HEK293 (cell line): ENCODE results near the gene LIX1L.
A peak's percentile ranks its signal among the peaks of the same experiment; 100 is the strongest.
"Not testable (repeated sequence)": the region's sequence is repeated elsewhere in the genome, so short reads cannot be mapped to it uniquely, and the experiment has no call there.

ENCODE experiments used
- CTCF ChIA-PET: fragments of 350-600 bp; formaldehyde crosslinking; extraction: SDS; loops from one replicate; lab custom pipeline; 2021; ENCODE audit warnings: antibody characterized with exemption; lab: Yijun Ruan, JAX
- POLR2A ChIA-PET: fragments of 300-600 bp; formaldehyde crosslinking; extraction: SDS; loops from one replicate; lab custom pipeline; 2020; ENCODE audit warnings: antibody characterized with exemption, inconsistent platforms; lab: Yijun Ruan, JAX
- H3K27ac ChIP-seq: fragments of 200-500 bp; sonication (Bioruptor generic); 2 replicates; pipeline ENCODE4 v1.5.1; 2014; ENCODE audit warnings: low read depth, low read length, control low read depth, inconsistent platforms; ENCODE audit errors: extremely low read depth
- H3K36me3 ChIP-seq, 2 experiments: fragments of 200-500 bp in 1 of 2; sonication (Bioruptor generic) in 1 of 2; 1 replicate in 1 of 2; 2 replicates in 1 of 2; pipeline ENCODE4 v1.5.1; 2014 to 2017; ENCODE audit warnings: inconsistent platforms in 2 of 2, low read length in 2 of 2; ENCODE audit not compliant: control insufficient read depth in 2 of 2, insufficient read depth in 1 of 2
- H3K4me1 ChIP-seq: fragments of 200-500 bp; sonication (Bioruptor generic); 2 replicates; pipeline ENCODE4 v1.5.1; 2014; ENCODE audit warnings: mild to moderate bottlenecking, low read length, inconsistent platforms; ENCODE audit not compliant: control insufficient read depth, insufficient read depth
- H3K4me3 ChIP-seq: 2 replicates; pipeline ENCODE4 v1.5.1; 2011; ENCODE audit warnings: low read depth, mild to moderate bottlenecking, control low read depth, low read length, moderate library complexity
- H3K9me3 ChIP-seq: fragments of 200-500 bp; sonication (Bioruptor generic); 2 replicates; pipeline ENCODE4 v1.5.1; 2014; ENCODE audit warnings: low read depth, low read length, inconsistent platforms; ENCODE audit not compliant: control insufficient read depth, insufficient read depth
- AEBP2 ChIP-seq: fragments of 450-650 bp; formaldehyde crosslinking; IDR thresholded peaks from 2 replicates; pipeline ENCODE4 v1.5.1; 2016; ENCODE audit warnings: missing biosample characterization, missing genetic modification characterization, borderline replicate concordance
- BCL11B ChIP-seq: fragments of 450-650 bp; formaldehyde crosslinking; IDR thresholded peaks from 2 replicates; pipeline ENCODE4 v1.5.1; 2016; ENCODE audit warnings: low read depth, missing biosample characterization, missing genetic modification characterization
- OSR2 ChIP-seq: fragments of 450-650 bp; formaldehyde crosslinking; IDR thresholded peaks from 2 replicates; pipeline ENCODE4 v1.5.1; 2016; ENCODE audit warnings: missing biosample characterization, missing genetic modification characterization
- WT1 ChIP-seq: fragments of 450-650 bp; formaldehyde crosslinking; IDR thresholded peaks from 2 replicates; pipeline ENCODE4 v1.5.1; 2016; ENCODE audit warnings: missing biosample characterization, missing genetic modification characterization
- ZBTB17 ChIP-seq: fragments of 450-650 bp; formaldehyde crosslinking; IDR thresholded peaks from 2 replicates; pipeline ENCODE4 v1.5.1; 2016; ENCODE audit warnings: missing biosample characterization, missing genetic modification characterization
- ZBTB26 ChIP-seq: fragments of 450-650 bp; formaldehyde crosslinking; optimal IDR thresholded peaks from 2 replicates; pipeline ENCODE3; 2016; ENCODE audit warnings: missing biosample characterization, mild to moderate bottlenecking, missing genetic modification characterization
- ZBTB7A ChIP-seq: fragments of 450-650 bp; formaldehyde crosslinking; IDR thresholded peaks from 2 replicates; pipeline ENCODE4 v1.5.1; 2016; ENCODE audit warnings: low read depth, missing biosample characterization, missing genetic modification characterization
- ZNF16 ChIP-seq: fragments of 450-650 bp; formaldehyde crosslinking; IDR thresholded peaks from 2 replicates; pipeline ENCODE4 v1.5.1; 2016; ENCODE audit warnings: low read depth, missing biosample characterization, missing genetic modification characterization
- ZNF202 ChIP-seq: fragments of 450-650 bp; formaldehyde crosslinking; IDR thresholded peaks from 2 replicates; pipeline ENCODE4 v1.5.1; 2016; ENCODE audit warnings: missing biosample characterization, missing genetic modification characterization, borderline replicate concordance
- ZNF521 ChIP-seq: fragments of 450-650 bp; formaldehyde crosslinking; IDR thresholded peaks from 2 replicates; pipeline ENCODE4 v1.5.1; 2017; ENCODE audit warnings: missing biosample characterization, mild to moderate bottlenecking, missing genetic modification characterization
- ZNF561 ChIP-seq: fragments of 450-650 bp; IDR thresholded peaks from 2 replicates; pipeline ENCODE4 v1.5.1; 2018; ENCODE audit warnings: missing biosample characterization, missing genetic modification characterization, borderline replicate concordance
- TF ChIP-seq, protein P1 (sequence below): fragments of 450-650 bp; formaldehyde crosslinking; IDR thresholded peaks from 2 replicates; pipeline ENCODE4 v1.5.1; 2017; ENCODE audit warnings: missing biosample characterization, missing genetic modification characterization
- TF ChIP-seq, protein P2 (sequence below): fragments of 450-650 bp; formaldehyde crosslinking; IDR thresholded peaks from 2 replicates; pipeline ENCODE4 v1.5.1; 2017; ENCODE audit warnings: missing biosample characterization, missing genetic modification characterization

Gene LIX1L

DNA sequence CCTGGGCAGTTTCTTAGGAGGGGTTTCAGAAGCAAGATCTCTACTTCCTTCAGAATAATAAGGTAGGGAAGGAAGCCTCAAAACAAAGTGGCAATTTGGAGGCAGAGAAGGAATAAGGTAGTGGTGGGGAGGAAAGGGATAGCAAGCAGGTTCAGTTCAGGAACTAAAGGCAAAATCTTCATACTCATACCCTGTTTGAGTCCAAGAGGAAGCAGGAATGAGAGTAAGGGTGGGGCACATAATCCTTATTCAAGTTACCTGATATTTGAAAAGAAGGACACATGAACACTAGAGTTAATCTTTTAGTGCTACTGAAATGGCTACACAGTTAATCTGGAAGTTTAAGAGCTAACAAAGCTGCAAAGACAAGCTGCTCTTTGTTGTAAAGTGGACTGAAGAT is 22.1 kb downstream of the LIX1L start (continued):
- TF ChIP-seq ZBTB26 (tag by site-specific recombination) (no peak), BCL11B (tag by site-specific recombination) (no peak)
- TF ChIP-seq, all 188 proteins: peak for 0

GRCh38 chr1:145932522-145933009 is 25.3 kb downstream of the LIX1L start:
- POLR2A ChIA-PET: not testable (repeated sequence)

GRCh38 chr1:145927916-145928643 is 29.7 kb downstream of the LIX1L start:
- ChIA-PET POLR2A (interaction anchor here (0.6 to 2.2 kb wide), 22 partner anchors 8 to 108 kb away, joined by 3 to 51 read pairs (median 6); partner anchors contain the start of genes ANKRD34A, LIX1L, NUDT17 and PEX11B), CTCF (interaction anchor here (0.6 to 3.0 kb wide), 17 partner anchors 8 to 1130 kb away, joined by 3 to 18 read pairs (median 3); partner anchors contain the start of genes ITGA10, LIX1L and NUDT17)
- Histone ChIP-seq H3K27ac (peak overlapping the region; percentile 59), H3K36me3 (peaks cover 0 to 26% of the 10 kb centered on the region in 2 experiments; a peak in 2 of 3 replicates), H3K4me1 (no peaks in the 10 kb centered on the region), H3K4me3 (peak overlapping the region; percentile 83), H3K9me3 (no peaks in the 10 kb centered on the region)
- TF ChIP-seq OSR2 (tag by site-specific recombination): 0 out of 2 replicates have a peak, but pooled peaks have one; percentile 18
- TF ChIP-seq, protein P1, sequence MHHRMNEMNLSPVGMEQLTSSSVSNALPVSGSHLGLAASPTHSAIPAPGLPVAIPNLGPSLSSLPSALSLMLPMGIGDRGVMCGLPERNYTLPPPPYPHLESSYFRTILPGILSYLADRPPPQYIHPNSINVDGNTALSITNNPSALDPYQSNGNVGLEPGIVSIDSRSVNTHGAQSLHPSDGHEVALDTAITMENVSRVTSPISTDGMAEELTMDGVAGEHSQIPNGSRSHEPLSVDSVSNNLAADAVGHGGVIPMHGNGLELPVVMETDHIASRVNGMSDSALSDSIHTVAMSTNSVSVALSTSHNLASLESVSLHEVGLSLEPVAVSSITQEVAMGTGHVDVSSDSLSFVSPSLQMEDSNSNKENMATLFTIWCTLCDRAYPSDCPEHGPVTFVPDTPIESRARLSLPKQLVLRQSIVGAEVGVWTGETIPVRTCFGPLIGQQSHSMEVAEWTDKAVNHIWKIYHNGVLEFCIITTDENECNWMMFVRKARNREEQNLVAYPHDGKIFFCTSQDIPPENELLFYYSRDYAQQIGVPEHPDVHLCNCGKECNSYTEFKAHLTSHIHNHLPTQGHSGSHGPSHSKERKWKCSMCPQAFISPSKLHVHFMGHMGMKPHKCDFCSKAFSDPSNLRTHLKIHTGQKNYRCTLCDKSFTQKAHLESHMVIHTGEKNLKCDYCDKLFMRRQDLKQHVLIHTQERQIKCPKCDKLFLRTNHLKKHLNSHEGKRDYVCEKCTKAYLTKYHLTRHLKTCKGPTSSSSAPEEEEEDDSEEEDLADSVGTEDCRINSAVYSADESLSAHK (tag by site-specific recombination): no peak

More at GRCh38 chr1:145932522-145933009, 25.3 kb downstream of the LIX1L start:
- H3K4me3 ChIP-seq, CTCF ChIA-PET, H3K9me3 ChIP-seq, H3K4me1 ChIP-seq, H3K27ac ChIP-seq: not testable (repeated sequence)
- TF ChIP-seq OSR2 (tag by site-specific recombination) (0 out of 2 replicates have a peak, but pooled peaks have one; percentile 11), WT1 (tag by site-specific recombination) (peak; percentile 60)
- H3K36me3 ChIP-seq: peaks cover 0 to 22% of the 10 kb centered on the region in 2 experiments; a peak in 2 of 3 replicates

DNA sequence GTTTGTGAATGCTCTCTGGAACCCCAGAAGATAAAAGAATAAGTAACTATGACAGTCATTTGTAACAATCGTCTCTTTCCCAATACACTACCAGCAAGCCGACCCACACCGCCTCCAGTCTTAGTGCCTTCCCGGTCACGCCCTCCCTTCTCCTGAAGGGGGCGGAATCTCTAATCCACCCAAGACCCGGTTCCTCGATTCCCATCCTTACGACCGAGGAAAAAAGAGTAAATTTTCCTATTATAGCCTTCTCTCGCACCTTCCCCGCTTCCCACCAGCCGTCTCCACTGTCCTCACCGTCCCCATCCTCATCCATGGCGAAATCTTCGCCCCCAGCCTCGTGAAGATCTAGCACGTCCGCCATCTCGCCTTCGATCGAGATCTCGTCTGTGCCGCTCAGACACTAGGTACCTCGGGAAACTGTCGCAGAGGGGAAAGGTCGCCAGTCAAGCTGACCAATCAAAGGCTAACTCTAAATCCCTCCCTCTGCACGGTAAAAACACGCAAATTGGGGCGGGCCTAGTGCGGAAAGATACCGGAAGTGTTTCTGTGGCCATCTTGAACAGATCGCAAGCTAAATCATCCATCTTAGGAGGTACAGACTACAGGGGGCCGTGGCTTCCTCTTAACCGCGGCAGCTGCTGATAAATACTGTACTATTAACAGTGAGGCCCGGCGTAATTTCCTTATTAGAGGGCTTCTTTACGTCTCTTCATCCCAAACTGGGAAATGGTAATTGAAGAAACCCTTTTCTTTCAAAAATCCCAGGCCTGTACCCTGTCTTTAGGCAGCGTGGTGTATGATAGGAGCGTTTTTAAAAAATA is 30.5 kb downstream of the LIX1L start, which contains the start of gene RBM8A:
RBM8A (minus strand) TSS at position 422 of the 824 bp plus-strand sequence; CDS start at position 364, 58 bp downstream.
- ChIA-PET CTCF (interaction anchor here (0.6 to 3.0 kb wide), 19 partner anchors 9 to 1131 kb away, joined by 3 to 18 read pairs (median 3); partner anchors contain the start of genes ANKRD34A, ITGA10, LIX1L and NUDT17), POLR2A (interaction anchor here (0.6 to 2.2 kb wide), 20 partner anchors 8 to 109 kb away, joined by 3 to 51 read pairs (median 6); partner anchors contain the start of genes ANKRD34A, LIX1L, NUDT17 and PEX11B)
- peak within 1 kb of the TSS; percentile 59 for H3K27ac ChIP-seq
- no peaks in the 10 kb centered on the region for H3K4me1 ChIP-seq
- H3K36me3 ChIP-seq: peaks cover 0 to 30% of the 10 kb centered on the region in 2 experiments; a peak in 2 of 3 replicates
- H3K4me3 ChIP-seq: peak within 1 kb of the TSS; percentile 83
- H3K9me3 ChIP-seq: no peaks in the 10 kb centered on the region
- no peak for TF ChIP-seq ZBTB7A (tag by site-specific recombination)
- TF ChIP-seq, protein P2, sequence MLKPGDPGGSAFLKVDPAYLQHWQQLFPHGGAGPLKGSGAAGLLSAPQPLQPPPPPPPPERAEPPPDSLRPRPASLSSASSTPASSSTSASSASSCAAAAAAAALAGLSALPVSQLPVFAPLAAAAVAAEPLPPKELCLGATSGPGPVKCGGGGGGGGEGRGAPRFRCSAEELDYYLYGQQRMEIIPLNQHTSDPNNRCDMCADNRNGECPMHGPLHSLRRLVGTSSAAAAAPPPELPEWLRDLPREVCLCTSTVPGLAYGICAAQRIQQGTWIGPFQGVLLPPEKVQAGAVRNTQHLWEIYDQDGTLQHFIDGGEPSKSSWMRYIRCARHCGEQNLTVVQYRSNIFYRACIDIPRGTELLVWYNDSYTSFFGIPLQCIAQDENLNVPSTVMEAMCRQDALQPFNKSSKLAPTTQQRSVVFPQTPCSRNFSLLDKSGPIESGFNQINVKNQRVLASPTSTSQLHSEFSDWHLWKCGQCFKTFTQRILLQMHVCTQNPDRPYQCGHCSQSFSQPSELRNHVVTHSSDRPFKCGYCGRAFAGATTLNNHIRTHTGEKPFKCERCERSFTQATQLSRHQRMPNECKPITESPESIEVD: no peak
- TF ChIP-seq ZBTB17 (tag by site-specific recombination): peak; percentile 99
- TF ChIP-seq ZNF521 (tag by site-specific recombination): no peak
- TF ChIP-seq ZNF202 (tag by site-specific recombination): no peak
- no peak for TF ChIP-seq ZNF16 (tag by site-specific recombination)
- TF ChIP-seq ZNF561 (tag by site-specific recombination): 0 out of 2 replicates have a peak, but pooled peaks have one; percentile 53
- no peak for TF ChIP-seq AEBP2 (tag by site-specific recombination)
